Osteocyte (in vitro differentiated cells): ENCODE results near the gene SSBP3. TPM values are rescaled to one million over a fixed set of nuclear protein-coding genes. Genes with fewer than 3 reads are reported as not detected.
"Not testable (repeated sequence)": the region's sequence is repeated elsewhere in the genome, so short reads cannot be mapped to it uniquely, and the experiment has no call there.

ENCODE experiments used
- DNase-seq: peaks from one replicate; pipeline ENCODE4 v3.0.0; 2021; ENCODE audit warnings: mixed read lengths; ENCODE audit not compliant: unreplicated experiment; ENCODE audit errors: extremely low spot score
- H3K27ac Mint-ChIP-seq: one replicate; pipeline ENCODE4 v1.8.0; 2021; ENCODE audit warnings: mild to moderate bottlenecking, mixed read lengths; ENCODE audit not compliant: unreplicated experiment
- H3K27me3 Mint-ChIP-seq: one replicate; pipeline ENCODE4 v1.8.0; 2021; ENCODE audit warnings: mixed read lengths; ENCODE audit not compliant: unreplicated experiment
- H3K36me3 Mint-ChIP-seq: one replicate; pipeline ENCODE4 v1.8.0; 2021; ENCODE audit warnings: mixed read lengths; ENCODE audit not compliant: unreplicated experiment
- H3K4me1 Mint-ChIP-seq: one replicate; pipeline ENCODE4 v1.8.0; 2021; ENCODE audit warnings: mixed read lengths; ENCODE audit not compliant: unreplicated experiment
- H3K4me3 Mint-ChIP-seq: one replicate; pipeline ENCODE4 v1.8.0; 2021; ENCODE audit warnings: mild to moderate bottlenecking, moderate library complexity, mixed read lengths; ENCODE audit not compliant: unreplicated experiment
- H3K9me3 Mint-ChIP-seq: one replicate; pipeline ENCODE4 v1.8.0; 2021; ENCODE audit warnings: mixed read lengths; ENCODE audit not compliant: unreplicated experiment
- CTCF ChIP-seq: fragments of 200-600 bp; sonication (generic); IDR thresholded peaks from 2 replicates; pipeline ENCODE4 v1.5.0; 2021; ENCODE audit warnings: antibody characterized with exemption, mild to moderate bottlenecking, moderate library complexity
- total RNA-seq: library from RNA; stranded (reverse); gene quantifications from 2 replicates; pipeline ENCODE4 v1.2.1, GENCODE V29; 2021

Gene SSBP3
- total RNA-seq, 1 donor from 2014 or later = 56.4 TPM

- no peaks in the 10 kb centered on the region for H3K4me1 Mint-ChIP-seq
- peaks cover 21% of the 10 kb centered on the region for H3K36me3 Mint-ChIP-seq
- H3K27ac Mint-ChIP-seq = no peak overlapping the region
- no peaks in the 10 kb centered on the region for H3K27me3 Mint-ChIP-seq
- TF ChIP-seq CTCF = no peak
- no peak for DNase-seq
- H3K4me3 Mint-ChIP-seq = no peak overlapping the region
- no peaks in the 10 kb centered on the region for H3K9me3 Mint-ChIP-seq
These were observed 168.6 kb downstream of the SSBP3 start for GRCh38 chr1:54237586-54237985.

- Mint-ChIP-seq H3K4me1 (peaks cover 6% of the 10 kb centered on the region), H3K4me3 (no peak overlapping the region), H3K27ac (no peak overlapping the region), H3K27me3 (no peaks in the 10 kb centered on the region), H3K36me3 (peaks cover 25% of the 10 kb centered on the region), H3K9me3 (no peaks in the 10 kb centered on the region)
- no peak for TF ChIP-seq CTCF
- DNase-seq = no peak
These were observed 171.9 kb downstream of the SSBP3 start for GRCh38 chr1:54234284-54234683.

- Mint-ChIP-seq H3K36me3 (peaks cover 20% of the 10 kb centered on the region), H3K4me1 (peaks cover 14% of the 10 kb centered on the region)
- H3K27ac Mint-ChIP-seq, H3K4me3 Mint-ChIP-seq, H3K27me3 Mint-ChIP-seq, H3K9me3 Mint-ChIP-seq, DNase-seq: not testable (repeated sequence)
These were observed 173.0 kb downstream of the SSBP3 start for GRCh38 chr1:54233196-54233595.

- H3K27me3 Mint-ChIP-seq = no peaks in the 10 kb centered on the region
- peaks cover 35% of the 10 kb centered on the region for H3K4me1 Mint-ChIP-seq
- H3K9me3 Mint-ChIP-seq = no peaks in the 10 kb centered on the region
- TF ChIP-seq CTCF = no peak
- H3K36me3 Mint-ChIP-seq = peaks cover 4% of the 10 kb centered on the region
- DNase-seq = no peak
- H3K27ac Mint-ChIP-seq = no peak overlapping the region
- H3K4me3 Mint-ChIP-seq = no peak overlapping the region
These were observed 175.5 kb downstream of the SSBP3 start for GRCh38 chr1:54230507-54231339.

GRCh38 chr1:54229281-54229891 lies 176.8 kb downstream of the SSBP3 start:
- no peak overlapping the region for H3K4me3 Mint-ChIP-seq
- DNase-seq = no peak
- H3K27ac Mint-ChIP-seq = peak overlapping the region; percentile 23
- no peaks in the 10 kb centered on the region for H3K9me3 Mint-ChIP-seq
- peaks cover 40% of the 10 kb centered on the region for H3K4me1 Mint-ChIP-seq
- H3K36me3 Mint-ChIP-seq = peaks cover 6% of the 10 kb centered on the region
- no peaks in the 10 kb centered on the region for H3K27me3 Mint-ChIP-seq
- TF ChIP-seq CTCF = no peak
